Measurements from ENCODE around the gene BGN.

BGN gene

GRCh38 chrX:153462291-153462690 is 32.5 kb upstream of the BGN start:
- Histone ChIP-seq H3K36me3 (ENCODE audit: control insufficient read depth in 2 of 2, insufficient read depth in 1 of 2, low read length in 2 of 2) (peaks cover 5 to 58% of the 10 kb centered on the region in 2 experiments; a peak in 2 of 3 replicates), H3K4me1 (ENCODE audit: control insufficient read depth, insufficient read depth, low read length) (no peaks in the 10 kb centered on the region), H3K4me3 (ENCODE audit: low read depth, low read length) (no peak overlapping the region), H3K9me3 (ENCODE audit: control insufficient read depth, insufficient read depth, low read depth, low read length) (no peaks in the 10 kb centered on the region), H3K27ac (ENCODE audit: extremely low read depth, low read depth, low read length) (no peak overlapping the region)
- ChIA-PET POLR2A (no interaction called here), CTCF (interaction anchor here (1.7 to 3.8 kb wide), 3 partner anchors 10 to 520 kb away, joined by 5 to 24 read pairs (median 5); partner anchors contain the start of gene HAUS7)
- TF ChIP-seq BCL11B (tag by site-specific recombination; IDR thresholded peaks at IDR 0.05; ENCODE audit: low read depth) (no peak), BCL11A (tag by site-specific recombination; IDR thresholded peaks at IDR 0.05; ENCODE audit: low read depth) (no peak), ZNF16 (tag by site-specific recombination; IDR thresholded peaks at IDR 0.05; ENCODE audit: low read depth) (no peak), ZNF426 (tag by site-specific recombination; IDR thresholded peaks at IDR 0.05) (no peak), ZNF266 (tag by site-specific recombination; IDR thresholded peaks at IDR 0.05; ENCODE audit: low read depth) (no peak), ZBTB11 (tag by site-specific recombination; conservative IDR thresholded peaks at IDR 0.05; ENCODE audit: low read depth) (no peak), ZNF747 (tag by site-specific recombination; IDR thresholded peaks at IDR 0.05) (no peak)
- TF ChIP-seq, protein P1, sequence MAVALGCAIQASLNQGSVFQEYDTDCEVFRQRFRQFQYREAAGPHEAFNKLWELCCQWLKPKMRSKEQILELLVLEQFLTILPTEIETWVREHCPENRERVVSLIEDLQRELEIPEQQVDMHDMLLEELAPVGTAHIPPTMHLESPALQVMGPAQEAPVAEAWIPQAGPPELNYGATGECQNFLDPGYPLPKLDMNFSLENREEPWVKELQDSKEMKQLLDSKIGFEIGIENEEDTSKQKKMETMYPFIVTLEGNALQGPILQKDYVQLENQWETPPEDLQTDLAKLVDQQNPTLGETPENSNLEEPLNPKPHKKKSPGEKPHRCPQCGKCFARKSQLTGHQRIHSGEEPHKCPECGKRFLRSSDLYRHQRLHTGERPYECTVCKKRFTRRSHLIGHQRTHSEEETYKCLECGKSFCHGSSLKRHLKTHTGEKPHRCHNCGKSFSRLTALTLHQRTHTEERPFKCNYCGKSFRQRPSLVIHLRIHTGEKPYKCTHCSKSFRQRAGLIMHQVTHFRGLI (tag by site-specific recombination; IDR thresholded peaks at IDR 0.05), result no peak
- TF ChIP-seq, protein P2, sequence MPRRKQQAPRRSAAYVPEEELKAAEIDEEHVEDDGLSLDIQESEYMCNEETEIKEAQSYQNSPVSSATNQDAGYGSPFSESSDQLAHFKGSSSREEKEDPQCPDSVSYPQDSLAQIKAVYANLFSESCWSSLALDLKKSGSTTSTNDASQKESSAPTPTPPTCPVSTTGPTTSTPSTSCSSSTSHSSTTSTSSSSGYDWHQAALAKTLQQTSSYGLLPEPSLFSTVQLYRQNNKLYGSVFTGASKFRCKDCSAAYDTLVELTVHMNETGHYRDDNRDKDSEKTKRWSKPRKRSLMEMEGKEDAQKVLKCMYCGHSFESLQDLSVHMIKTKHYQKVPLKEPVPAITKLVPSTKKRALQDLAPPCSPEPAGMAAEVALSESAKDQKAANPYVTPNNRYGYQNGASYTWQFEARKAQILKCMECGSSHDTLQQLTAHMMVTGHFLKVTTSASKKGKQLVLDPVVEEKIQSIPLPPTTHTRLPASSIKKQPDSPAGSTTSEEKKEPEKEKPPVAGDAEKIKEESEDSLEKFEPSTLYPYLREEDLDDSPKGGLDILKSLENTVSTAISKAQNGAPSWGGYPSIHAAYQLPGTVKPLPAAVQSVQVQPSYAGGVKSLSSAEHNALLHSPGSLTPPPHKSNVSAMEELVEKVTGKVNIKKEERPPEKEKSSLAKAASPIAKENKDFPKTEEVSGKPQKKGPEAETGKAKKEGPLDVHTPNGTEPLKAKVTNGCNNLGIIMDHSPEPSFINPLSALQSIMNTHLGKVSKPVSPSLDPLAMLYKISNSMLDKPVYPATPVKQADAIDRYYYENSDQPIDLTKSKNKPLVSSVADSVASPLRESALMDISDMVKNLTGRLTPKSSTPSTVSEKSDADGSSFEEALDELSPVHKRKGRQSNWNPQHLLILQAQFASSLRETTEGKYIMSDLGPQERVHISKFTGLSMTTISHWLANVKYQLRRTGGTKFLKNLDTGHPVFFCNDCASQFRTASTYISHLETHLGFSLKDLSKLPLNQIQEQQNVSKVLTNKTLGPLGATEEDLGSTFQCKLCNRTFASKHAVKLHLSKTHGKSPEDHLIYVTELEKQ (tag by site-specific recombination; IDR thresholded peaks at IDR 0.05; ENCODE audit: borderline replicate concordance), result no peak

GRCh38 chrX:153463031-153463430 is 31.7 kb upstream of the BGN start:
- Histone ChIP-seq H3K4me3 (ENCODE audit: low read depth, low read length) (no peak overlapping the region), H3K4me1 (ENCODE audit: control insufficient read depth, insufficient read depth, low read length) (no peaks in the 10 kb centered on the region), H3K9me3 (ENCODE audit: control insufficient read depth, insufficient read depth, low read depth, low read length) (no peaks in the 10 kb centered on the region), H3K27ac (ENCODE audit: extremely low read depth, low read depth, low read length) (no peak overlapping the region), H3K36me3 (ENCODE audit: control insufficient read depth in 2 of 2, insufficient read depth in 1 of 2, low read length in 2 of 2) (peaks cover 5 to 65% of the 10 kb centered on the region in 2 experiments; a peak in 2 of 3 replicates)
- no peak for TF ChIP-seq ZNF830 (tag by site-specific recombination; IDR thresholded peaks at IDR 0.05; ENCODE audit: low read depth)
- TF ChIP-seq SP2 (tag by site-specific recombination; IDR thresholded peaks at IDR 0.05), result no peak
- TF ChIP-seq ZNF10 (tag by site-specific recombination; IDR thresholded peaks at IDR 0.05), result no peak
- no peak for TF ChIP-seq ZNF37A (tag by site-specific recombination; IDR thresholded peaks at IDR 0.05)
- no peak for TF ChIP-seq ZNF2 (tag by site-specific recombination; IDR thresholded peaks at IDR 0.05)
- ChIA-PET POLR2A (no interaction called here), CTCF (interaction anchor here (3.8 kb wide), 1 partner anchor 9 kb away, joined by 24 read pairs; the partner anchor contains the start of gene HAUS7)
